NCI-H774 (cell line): ENCODE results near the gene LAMTOR2.
A peak's percentile ranks its signal among the peaks of the same experiment; 100 is the strongest.

Experiments
- DNase-seq: peaks from one replicate; lab custom pipeline; 2025; lab: John Stamatoyannopoulos, UW

Gene LAMTOR2

GRCh38 chr1:156099282-156099681, 44.7 kb downstream of the LAMTOR2 start:
- DNase-seq = no peak

GRCh38 chr1:156100205-156100995, 45.8 kb downstream of the LAMTOR2 start:
- DNase-seq = no peak

GRCh38 chr1:156101880-156102279, 47.3 kb downstream of the LAMTOR2 start:
- no peak for DNase-seq

GRCh38 chr1:156102633-156103511, 48.3 kb downstream of the LAMTOR2 start:
- no peak for DNase-seq

- no peak for DNase-seq
These were observed 49.0 kb downstream of the LAMTOR2 start for GRCh38 chr1:156103521-156103947.

GRCh38 chr1:156104065-156104810, 49.7 kb downstream of the LAMTOR2 start:
- peak; percentile 70 for DNase-seq

- DNase-seq = no peak
These were observed 50.6 kb downstream of the LAMTOR2 start for GRCh38 chr1:156104861-156105832.

GRCh38 chr1:156106624-156107488, 52.3 kb downstream of the LAMTOR2 start:
- DNase-seq = no peak

GRCh38 chr1:156108057-156108456, 53.5 kb downstream of the LAMTOR2 start:
- no peak for DNase-seq
